SK-N-SH (cell line): ENCODE results near the gene SMO. TPM values are rescaled to one million over a fixed set of nuclear protein-coding genes. Genes with fewer than 3 reads are reported as not detected.

Experiments
- CTCF ChIA-PET: fragments of 300-600, 350-600 bp; formaldehyde crosslinking; extraction: SDS; loops from one replicate; lab custom pipeline; 2021; lab: Yijun Ruan, JAX
- POLR2A ChIA-PET: fragments of 350-600 bp; sonication (Branson Sonifier 250); formaldehyde crosslinking; extraction: SDS; loops from one replicate; lab custom pipeline; 2020; ENCODE audit warnings: antibody characterized with exemption, inconsistent platforms; lab: Yijun Ruan, JAX
- DNase-seq: peaks from one replicate; pipeline ENCODE4 v3.0.0; 2012
- H2AFZ ChIP-seq: fragments of 200-600 bp; sonication (generic); 2 replicates; pipeline ENCODE4 v1.8.1; 2016; ENCODE audit warnings: antibody characterized with exemption, mild to moderate bottlenecking, low read depth
- H3F3A ChIP-seq: fragments of 200-600 bp; sonication (generic); replicated peaks from 2 replicates; pipeline ENCODE3; 2016; ENCODE audit warnings: antibody characterized with exemption, mild to moderate bottlenecking; ENCODE audit not compliant: insufficient read depth
- H3K27ac ChIP-seq, 2 experiments: fragments of 200-500 bp in 1 of 2; fragments of 200-600 bp in 1 of 2; sonication (Bioruptor generic) in 1 of 2; sonication (generic), shearing (Covaris generic) in 1 of 2; 2 replicates each; pipeline versions ENCODE4 v1.5.1 to v1.6.1; 2014 to 2016; ENCODE audit warnings: low read depth in 2 of 2, inconsistent platforms in 1 of 2, low read length in 1 of 2, mild to moderate bottlenecking in 1 of 2, mixed read lengths in 1 of 2
- H3K27me3 ChIP-seq: fragments of 200-600 bp; sonication (generic), shearing (Covaris generic); 2 replicates; pipeline ENCODE4 v1.6.1; 2016; ENCODE audit warnings: mixed run types; ENCODE audit not compliant: insufficient read depth
- H3K36me3 ChIP-seq, 2 experiments: fragments of 200-500 bp in 1 of 2; fragments of 200-600 bp in 1 of 2; sonication (Bioruptor generic) in 1 of 2; sonication (generic) in 1 of 2; replicated peaks in 1 of 2; 2 replicates each; pipeline versions ENCODE3 to v1.5.1; 2014 to 2016; ENCODE audit warnings: low read length in 1 of 2, mild to moderate bottlenecking in 1 of 2; ENCODE audit not compliant: insufficient read depth in 2 of 2, control insufficient read depth in 1 of 2
- H3K4me1 ChIP-seq, 2 experiments: fragments of 200-500 bp in 1 of 2; fragments of 200-600 bp in 1 of 2; sonication (Bioruptor generic) in 1 of 2; sonication (generic), shearing (Covaris generic) in 1 of 2; 2 replicates each; pipeline versions ENCODE4 v1.5.1 to v1.6.1; 2014 to 2016; ENCODE audit warnings: low read depth in 1 of 2, low read length in 1 of 2, mixed run types in 1 of 2; ENCODE audit not compliant: insufficient read depth in 2 of 2, control insufficient read depth in 1 of 2
- H3K4me2 ChIP-seq: fragments of 200-600 bp; sonication (generic), shearing (Covaris generic); 2 replicates; pipeline ENCODE4 v1.6.1; 2017; ENCODE audit warnings: mixed run types
- H3K4me3 ChIP-seq, 2 experiments: fragments of 200-500 bp in 1 of 2; fragments of 200-600 bp in 1 of 2; sonication (Bioruptor generic) in 1 of 2; sonication (generic), shearing (Covaris generic) in 1 of 2; 2 replicates each; pipeline versions ENCODE4 v1.5.1 to v1.8.1; 2014 to 2016; ENCODE audit warnings: low read depth in 2 of 2, inconsistent platforms in 1 of 2, low read length in 1 of 2, mild to moderate bottlenecking in 1 of 2, mixed read lengths in 1 of 2, moderate library complexity in 1 of 2
- H3K79me2 ChIP-seq: fragments of 200-600 bp; sonication (generic); 2 replicates; pipeline ENCODE4 v1.8.1; 2017; ENCODE audit warnings: mild to moderate bottlenecking; ENCODE audit not compliant: insufficient read depth
- H3K9ac ChIP-seq: fragments of 200-600 bp; sonication (generic); 2 replicates; pipeline ENCODE4 v1.6.1; 2017; ENCODE audit warnings: mixed run types
- H3K9me2 ChIP-seq: fragments of 200-600 bp; sonication (generic); 2 replicates; pipeline ENCODE4 v1.6.1; 2017; ENCODE audit warnings: mixed run types
- H3K9me3 ChIP-seq: fragments of 200-600 bp; sonication (generic); 2 replicates; pipeline ENCODE4 v1.6.1; 2017; ENCODE audit warnings: mixed run types, mild to moderate bottlenecking, moderate library complexity
- H4K20me1 ChIP-seq: fragments of 200-600 bp; sonication (generic); 2 replicates; pipeline ENCODE4 v1.6.1; 2017; ENCODE audit warnings: mild to moderate bottlenecking, mixed run types; ENCODE audit not compliant: insufficient read depth
- CHD2 ChIP-seq: fragments of 150-350 bp; IDR thresholded peaks from 2 replicates; pipeline ENCODE4 v1.6.1; 2018; ENCODE audit warnings: low read length; ENCODE audit not compliant: partially characterized antibody
- EP300 ChIP-seq, 2 experiments: IDR thresholded peaks; 2 replicates each; pipeline versions ENCODE4 v1.4.0 to v1.6.1; 2012; ENCODE audit warnings: borderline replicate concordance in 1 of 2, low read depth in 1 of 2, low read length in 1 of 2
- FOXJ3 ChIP-seq: sonication (generic); formaldehyde crosslinking; IDR thresholded peaks from 2 replicates; pipeline ENCODE4 v1.5.1; 2020; ENCODE audit warnings: mild to moderate bottlenecking, missing genetic modification reagents
- GABPA ChIP-seq: IDR thresholded peaks from 2 replicates; pipeline ENCODE4 v1.4.0; 2012; ENCODE audit warnings: low read depth, mild to moderate bottlenecking
- GATA2 ChIP-seq: sonication (generic); formaldehyde crosslinking; IDR thresholded peaks from 2 replicates; pipeline ENCODE4 v1.5.0; 2020; ENCODE audit warnings: mild to moderate bottlenecking, missing genetic modification reagents
- MAX ChIP-seq: IDR thresholded peaks from 2 replicates; pipeline ENCODE4 v1.4.0; 2012; ENCODE audit warnings: low read depth
- NFIC ChIP-seq: IDR thresholded peaks from 2 replicates; pipeline ENCODE4 v1.4.0; 2012; ENCODE audit warnings: borderline replicate concordance
- PBX3 ChIP-seq: IDR thresholded peaks from 2 replicates; pipeline ENCODE4; 2012
- REST ChIP-seq: IDR thresholded peaks from 2 replicates; pipeline ENCODE4 v1.6.1; 2012; ENCODE audit warnings: mild to moderate bottlenecking, low read depth, low read length, moderate library complexity
- RFX5 ChIP-seq: IDR thresholded peaks from 2 replicates; pipeline ENCODE4 v1.6.1; 2012; ENCODE audit warnings: mild to moderate bottlenecking, improper control_type of control experiment, low read length
- RXRA ChIP-seq: IDR thresholded peaks from 2 replicates; pipeline ENCODE4 v1.4.0; 2012; ENCODE audit warnings: low read depth, mild to moderate bottlenecking, borderline replicate concordance
- SMC3 ChIP-seq: IDR thresholded peaks from 2 replicates; pipeline ENCODE4 v1.6.1; 2012; ENCODE audit warnings: low read depth, low read length, improper control_type of control experiment
- TCF12 ChIP-seq: IDR thresholded peaks from 2 replicates; pipeline ENCODE4 v1.4.0; 2012
- USF1 ChIP-seq: IDR thresholded peaks from 2 replicates; pipeline ENCODE4 v1.4.0; 2012; ENCODE audit warnings: low read depth, borderline replicate concordance
- YY1 ChIP-seq: IDR thresholded peaks from 2 replicates; pipeline ENCODE4 v1.4.0; 2012; ENCODE audit warnings: low read depth, mild to moderate bottlenecking
- WGBS: methylation state at CpG from one replicate; pipeline ENCODE4 v1.1.6; 2017; ENCODE audit warnings: low lambda C conversion rate; 5-methylcytosine and 5-hydroxymethylcytosine counted together
- polyA plus RNA-seq, 3 experiments: library from polyadenylated mRNA; depleted of rRNA; stranded (reverse); fragments of >200 nt; gene quantifications; 2 replicates each; pipeline ENCODE4 v1.2.3, GENCODE V29; 2012

SMO gene
- polyA plus RNA-seq, 1 of the 3 experiments (the other 2 are of a cell fraction) = 37.0 TPM

- TF ChIP-seq CHD2 (no peak), NFIC (no peak), RFX5 (no peak), GABPA (no peak), PBX3 (no peak), EP300 (IDR thresholded peaks at IDR 0.05; ENCODE audit: borderline replicate concordance in 1 of 2, low read depth in 1 of 2, low read length in 1 of 2) (no peak), USF1 (no peak), FOXJ3 (CRISPR knock-in tag) (no peak), TCF12 (no peak), YY1 (no peak)
These were observed 14.8 kb downstream of the SMO start (continued) for GRCh38 chr7:129203050-129203741.

GRCh38 chr7:129205126-129205818 is 16.8 kb downstream of the SMO start:
- H3K27ac ChIP-seq = no peak overlapping the region
- peaks cover 11% of the 10 kb centered on the region; the same call in 1 of the 2 replicates for H3K79me2 ChIP-seq
- no peak for DNase-seq
- no peaks in the 10 kb centered on the region; a peak in 1 of 4 replicates for H3K4me1 ChIP-seq
- peaks cover 12% of the 10 kb centered on the region; the same call in 1 of the 2 replicates for H4K20me1 ChIP-seq
- peaks cover 11 to 21% of the 10 kb centered on the region in 2 experiments for H3K36me3 ChIP-seq
- H3F3A ChIP-seq = no peaks in the 10 kb centered on the region
- no peaks in the 10 kb centered on the region for H3K27me3 ChIP-seq
- ChIA-PET CTCF (interaction anchor here (0.7 to 14.2 kb wide), 4 partner anchors 9 to 41 kb away, joined by 4 to 385 read pairs (median 20); no protein-coding TSS in a partner anchor), POLR2A (no interaction called here)
- H3K9me2 ChIP-seq = no peaks in the 10 kb centered on the region
- 96% methylated on average over 28 of the region's 29 CpGs for WGBS
- H3K4me3 ChIP-seq = no peak overlapping the region
- H3K4me2 ChIP-seq = no peak overlapping the region
- TF ChIP-seq RXRA (no peak), CHD2 (no peak), REST (no peak), TCF12 (no peak), PBX3 (no peak), EP300 (IDR thresholded peaks at IDR 0.05; ENCODE audit: borderline replicate concordance in 1 of 2, low read depth in 1 of 2, low read length in 1 of 2) (no peak), SMC3 (no peak), GATA2 (CRISPR knock-in tag) (no peak), MAX (no peak)
- no peak overlapping the region for H2AFZ ChIP-seq
- no peak overlapping the region for H3K9ac ChIP-seq
- H3K9me3 ChIP-seq = no peaks in the 10 kb centered on the region
